CD4-positive, alpha-beta T cell (primary cell): ENCODE measurements around the gene LHFPL4. TPM values are rescaled to one million over a fixed set of nuclear protein-coding genes. Genes with fewer than 3 reads are reported as not detected.
A peak's percentile ranks its signal among the peaks of the same experiment; 100 is the strongest.

ENCODE experiments used
- ATAC-seq: fragments of 200-7000 bp; cut with Tn5 transposase; one replicate; pipeline ENCODE4 v1.10.0; 2022; ENCODE audit warnings: mild to moderate bottlenecking; ENCODE audit not compliant: poor library complexity
- CTCF ChIA-PET: fragments of 350-600 bp; sonication (Branson Sonifier 250); formaldehyde crosslinking; loops from one replicate; lab custom pipeline; 2021; ENCODE audit warnings: antibody characterized with exemption, inconsistent platforms; lab: Charles Lee
- POLR2A ChIA-PET: fragments of 350-600 bp; sonication (Branson Sonifier 250); formaldehyde crosslinking; loops from one replicate; lab custom pipeline; 2021; ENCODE audit warnings: antibody characterized with exemption, inconsistent platforms; lab: Charles Lee
- DNase-seq, 14 experiments: peaks; one replicate each; pipeline ENCODE4 v3.0.0-alpha.2; 2013 to 2020; ENCODE audit warnings: mixed read lengths in 2 of 14
- H3K27ac ChIP-seq, 2 donors: one replicate each; pipeline versions ENCODE4 v1.5.1 to v1.7.0; 2013; ENCODE audit warnings: low read length in 2 of 2, low read depth in 1 of 2, mild to moderate bottlenecking in 1 of 2
- H3K27me3 ChIP-seq, 2 experiments: 1 replicate in 1 of 2; 2 replicates in 1 of 2; pipeline versions ENCODE4 v1.6.1 to v1.7.0; 2013; ENCODE audit warnings: low read length in 2 of 2, control low read depth in 1 of 2, mild to moderate bottlenecking in 1 of 2, moderate library complexity in 1 of 2; ENCODE audit not compliant: insufficient read depth in 2 of 2, control insufficient read depth in 1 of 2
- H3K36me3 ChIP-seq: one replicate; pipeline ENCODE4 v1.6.1; 2013; ENCODE audit warnings: low read length, control low read depth; ENCODE audit not compliant: insufficient read depth
- H3K4me1 ChIP-seq: one replicate; pipeline ENCODE4 v1.6.1; 2013; ENCODE audit warnings: low read length, control low read depth; ENCODE audit not compliant: insufficient read depth
- H3K4me3 ChIP-seq: one replicate; pipeline ENCODE4 v1.5.1; 2013; ENCODE audit warnings: mild to moderate bottlenecking, low read length, moderate library complexity
- H3K9me3 ChIP-seq, 2 experiments: 1 replicate in 1 of 2; 2 replicates in 1 of 2; pipeline versions ENCODE4 v1.6.1 to v1.7.0; 2013; ENCODE audit warnings: low read length in 2 of 2, mild to moderate bottlenecking in 2 of 2, control low read depth in 1 of 2, moderate library complexity in 1 of 2; ENCODE audit not compliant: control insufficient read depth in 1 of 2, insufficient read depth in 1 of 2
- H3K27ac Mint-ChIP-seq: one replicate; pipeline ENCODE4 v1.8.0; 2020; ENCODE audit warnings: mixed read lengths
- H3K27me3 Mint-ChIP-seq: one replicate; pipeline ENCODE4 v1.8.0; 2021; ENCODE audit warnings: mixed read lengths
- H3K36me3 Mint-ChIP-seq: one replicate; pipeline ENCODE4 v1.8.0; 2021; ENCODE audit warnings: low read depth, mixed read lengths
- H3K4me1 Mint-ChIP-seq: one replicate; pipeline ENCODE4 v1.8.0; 2021; ENCODE audit warnings: low read depth, mixed read lengths
- H3K4me3 Mint-ChIP-seq: one replicate; pipeline ENCODE4 v1.8.0; 2020; ENCODE audit warnings: mild to moderate bottlenecking, mixed read lengths
- H3K9me3 Mint-ChIP-seq: one replicate; pipeline ENCODE4 v1.8.0; 2020; ENCODE audit warnings: mixed read lengths
- CTCF ChIP-seq: fragments of 200-600 bp; IDR thresholded peaks from one replicate; pipeline ENCODE4 v1.8.0; 2022; ENCODE audit warnings: antibody characterized with exemption, mild to moderate bottlenecking
- intact Hi-C, 2 experiments: fragments of 100-400 bp; cut with DNase I in 1 of 2; cut with micrococcal nuclease in 1 of 2; formaldehyde crosslinking; loops; one replicate each; pipeline versions ENCODE4 v1.15.1 to v1.9.0; 2023 to 2025; cut with DNase I, micrococcal nuclease
- total RNA-seq, 174 experiments: library from RNA in 2 of 174; stranded (reverse) in 2 of 174; gene quantifications; one replicate each; pipeline ENCODE4 v1.2.3 and lab custom pipeline; 2021 to 2026

The LHFPL4 gene
- total RNA-seq, 2 experiments from 2014 or later = not detected

- H3K36me3 Mint-ChIP-seq = peaks cover 99% of the 10 kb centered on the region
- peaks cover 91% of the 10 kb centered on the region for H3K36me3 ChIP-seq
- no peaks in the 10 kb centered on the region for H3K9me3 ChIP-seq
- intact Hi-C loops = loop anchor here in 1 of 2 experiments (5.0 kb wide), 1 partner anchor 1108 kb away; no protein-coding TSS in a partner anchor
- H3K4me3 ChIP-seq = no peak overlapping the region
- no peaks in the 10 kb centered on the region for H3K27me3 Mint-ChIP-seq
- no peak overlapping the region for H3K27ac ChIP-seq
- H3K27me3 ChIP-seq = no peaks in the 10 kb centered on the region
- no peak overlapping the region for H3K4me3 Mint-ChIP-seq
- H3K4me1 Mint-ChIP-seq = no peaks in the 10 kb centered on the region
- H3K9me3 Mint-ChIP-seq = no peaks in the 10 kb centered on the region
- no peak for TF ChIP-seq CTCF
- DNase-seq (no peak), ATAC-seq (no peak)
- H3K4me1 ChIP-seq = no peaks in the 10 kb centered on the region
- CTCF ChIA-PET = no interaction called here
- no peak overlapping the region for H3K27ac Mint-ChIP-seq
- POLR2A ChIA-PET = no interaction called here
These were observed 79.1 kb downstream of the LHFPL4 start for GRCh38 chr3:9474482-9474881.

- no peak for ATAC-seq
These were observed 80.0 kb downstream of the LHFPL4 start for GRCh38 chr3:9473496-9474065.

GRCh38 chr3:9469986-9470385, 83.6 kb downstream of the LHFPL4 start:
- no peak for DNase-seq
- peaks cover 92% of the 10 kb centered on the region for H3K36me3 ChIP-seq
- Mint-ChIP-seq H3K36me3 (peaks cover 100% of the 10 kb centered on the region), H3K9me3 (no peaks in the 10 kb centered on the region), H3K27me3 (no peaks in the 10 kb centered on the region), H3K4me3 (no peak overlapping the region), H3K4me1 (no peaks in the 10 kb centered on the region), H3K27ac (peak overlapping the region; percentile 3)
- POLR2A ChIA-PET = no interaction called here
- H3K9me3 ChIP-seq = no peaks in the 10 kb centered on the region
- no peaks in the 10 kb centered on the region for H3K4me1 ChIP-seq
- intact Hi-C loops = loop anchor here in 1 of 2 experiments (5.0 kb wide), 1 partner anchor 1112 kb away; no protein-coding TSS in a partner anchor
- no peak overlapping the region for H3K4me3 ChIP-seq
- H3K27me3 ChIP-seq = no peaks in the 10 kb centered on the region
- no peak for TF ChIP-seq CTCF
- CTCF ChIA-PET = no interaction called here
- no peak overlapping the region for H3K27ac ChIP-seq
- no peak for ATAC-seq

More at GRCh38 chr3:9473496-9474065, 80.0 kb downstream of the LHFPL4 start:
- no peaks in the 10 kb centered on the region for H3K9me3 Mint-ChIP-seq
- Histone ChIP-seq H3K27ac (no peak overlapping the region), H3K4me3 (no peak overlapping the region), H3K27me3 (no peaks in the 10 kb centered on the region), H3K36me3 (peaks cover 92% of the 10 kb centered on the region), H3K4me1 (no peaks in the 10 kb centered on the region), H3K9me3 (no peaks in the 10 kb centered on the region)
- ChIA-PET CTCF (interaction anchor here (0.6 kb wide), 1 partner anchor 19 kb away, joined by 4 read pairs; no protein-coding TSS in a partner anchor), POLR2A (no interaction called here)
- no peak overlapping the region for H3K4me3 Mint-ChIP-seq
- TF ChIP-seq CTCF = no peak
- intact Hi-C loops = loop anchor here in 1 of 2 experiments (5.0 kb wide), 1 partner anchor 1109 kb away; no protein-coding TSS in a partner anchor
- H3K4me1 Mint-ChIP-seq = no peaks in the 10 kb centered on the region
- H3K36me3 Mint-ChIP-seq = peaks cover 99% of the 10 kb centered on the region
- no peak for DNase-seq
- H3K27me3 Mint-ChIP-seq = no peaks in the 10 kb centered on the region
- H3K27ac Mint-ChIP-seq = no peak overlapping the region
